Pons (tissue), 1 donor: ENCODE results near the gene GPR158.
"Not testable (repeated sequence)": the region's sequence is repeated elsewhere in the genome, so short reads cannot be mapped to it uniquely, and the experiment has no call there.

ENCODE experiments used
- DNase-seq: peaks from one replicate; pipeline ENCODE4 v3.0.0-alpha.2; 2016; ENCODE audit warnings: low spot score

The GPR158 gene

DNA sequence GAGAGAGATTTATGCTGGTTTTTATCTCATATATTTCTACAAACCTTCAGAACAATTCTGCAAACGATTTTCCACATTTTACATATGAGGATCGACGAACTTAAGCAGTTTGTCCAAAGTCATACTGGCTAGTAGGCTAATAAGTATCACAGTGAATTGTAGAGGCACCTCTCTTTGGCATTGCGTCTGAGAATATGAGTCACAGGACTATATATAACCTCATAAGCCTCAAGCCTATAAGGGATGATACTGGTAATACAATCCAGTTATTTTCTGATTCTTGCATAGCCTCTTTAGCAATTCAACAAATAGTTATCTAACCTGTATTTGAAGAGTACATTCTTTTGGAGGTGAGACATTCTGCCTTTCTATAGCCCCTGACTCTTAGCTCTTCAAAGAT, 129.8 kb downstream of the GPR158 start:
- no peak for DNase-seq

DNA sequence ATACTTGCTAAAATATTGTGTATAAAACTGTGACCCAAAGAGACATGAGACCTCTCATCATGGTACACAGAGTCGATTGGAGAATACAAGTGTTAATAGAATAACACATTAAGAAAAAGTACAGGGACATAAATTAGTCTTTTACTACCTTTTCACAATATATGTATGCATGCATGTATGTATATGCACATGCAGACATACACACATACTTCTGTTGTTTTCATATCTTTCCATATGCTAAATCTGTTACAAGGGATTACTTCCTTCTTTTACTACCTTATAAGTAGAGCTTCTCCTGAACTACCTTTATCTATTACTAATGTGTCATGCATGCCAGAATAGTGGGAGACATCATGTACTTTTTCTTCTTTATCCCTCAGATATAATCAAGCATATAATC, 131.6 kb downstream of the GPR158 start:
- DNase-seq = no peak

DNA sequence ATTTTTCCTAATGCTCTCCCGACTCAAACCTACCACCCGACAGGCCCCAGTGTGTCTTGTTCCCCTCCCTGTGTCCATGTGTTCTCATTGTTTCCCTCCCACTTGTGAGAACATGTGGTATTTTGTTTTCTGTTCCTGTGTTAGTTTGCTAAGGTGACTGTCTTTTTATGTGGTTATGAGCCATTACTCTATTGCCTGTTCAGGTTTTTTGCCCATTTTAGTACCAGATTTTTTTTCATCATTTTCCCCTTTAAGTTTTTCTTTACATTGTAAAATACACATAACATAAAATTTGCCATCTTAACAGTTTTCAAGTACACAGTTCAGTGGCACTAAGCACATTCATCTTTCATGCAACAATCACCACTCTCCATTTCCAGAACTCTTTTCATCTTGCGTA, 133.5 kb downstream of the GPR158 start:
- DNase-seq = no peak

DNA sequence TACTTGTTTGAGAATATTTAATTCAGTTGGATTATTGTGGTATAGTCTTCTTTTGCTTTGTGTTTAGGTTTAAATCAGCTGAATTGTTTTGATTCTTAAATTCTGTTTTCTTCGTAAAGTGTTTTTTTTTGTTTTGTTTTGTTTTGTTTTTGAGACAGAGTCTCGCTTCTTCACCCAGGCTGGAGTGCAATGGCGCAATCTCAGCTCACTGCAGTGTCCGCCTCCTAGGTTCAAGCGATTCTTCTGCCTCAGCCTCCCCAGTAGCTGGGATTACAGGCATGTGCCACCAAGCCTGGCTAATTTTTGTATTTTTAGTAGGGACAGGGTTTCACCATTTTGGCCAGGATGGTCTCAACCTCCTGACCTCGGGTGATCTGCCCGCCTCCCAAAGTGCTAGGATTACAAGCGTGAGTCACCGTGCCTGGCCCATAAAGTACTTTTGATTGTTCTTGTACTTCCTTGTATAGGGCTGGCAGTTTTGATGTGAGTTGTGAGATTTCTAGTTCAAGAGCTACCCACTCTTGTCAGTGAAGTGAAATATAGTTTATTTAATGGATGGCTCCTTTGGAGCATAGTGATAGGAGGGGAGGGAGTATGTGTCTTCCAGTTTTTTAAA, 142.9 kb downstream of the GPR158 start:
- not testable (repeated sequence) for DNase-seq

DNA sequence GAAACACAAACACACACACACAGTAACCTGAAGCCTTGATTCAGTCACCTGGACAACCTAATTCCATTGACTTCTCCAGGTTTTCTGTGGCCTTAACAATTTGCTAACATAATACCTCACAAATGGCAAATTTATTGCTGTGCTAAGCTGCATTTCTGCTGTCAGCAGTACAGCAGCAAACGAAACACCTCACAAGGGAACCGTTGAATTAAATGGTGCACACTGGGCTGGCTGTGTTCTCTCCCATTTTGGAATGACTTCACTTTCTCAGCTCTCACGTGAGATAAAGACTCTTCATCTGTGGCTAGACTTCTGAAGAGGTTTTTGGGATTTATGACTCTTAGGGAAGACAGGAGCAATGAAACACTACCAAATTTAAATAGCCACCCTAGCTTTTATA, 152.5 kb downstream of the GPR158 start:
- no peak for DNase-seq

DNA sequence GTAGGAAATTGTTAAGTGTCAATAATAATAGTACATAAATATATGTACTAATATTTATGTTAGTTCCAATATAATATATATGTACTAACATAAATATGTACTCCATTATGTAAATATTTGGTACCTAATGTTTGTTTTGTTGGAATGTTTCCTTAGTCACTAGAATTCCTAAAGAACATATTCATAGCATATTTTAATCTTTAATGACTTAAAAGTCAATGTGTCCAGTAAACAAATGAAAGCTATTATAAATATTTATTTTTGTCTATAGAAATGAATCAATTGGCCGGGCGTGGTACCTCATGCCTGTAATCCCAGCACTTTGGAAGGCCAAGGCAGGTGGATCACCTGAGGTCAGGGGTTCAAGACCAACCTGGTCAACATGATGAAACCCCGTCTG, 153.6 kb downstream of the GPR158 start:
- no peak for DNase-seq

DNA sequence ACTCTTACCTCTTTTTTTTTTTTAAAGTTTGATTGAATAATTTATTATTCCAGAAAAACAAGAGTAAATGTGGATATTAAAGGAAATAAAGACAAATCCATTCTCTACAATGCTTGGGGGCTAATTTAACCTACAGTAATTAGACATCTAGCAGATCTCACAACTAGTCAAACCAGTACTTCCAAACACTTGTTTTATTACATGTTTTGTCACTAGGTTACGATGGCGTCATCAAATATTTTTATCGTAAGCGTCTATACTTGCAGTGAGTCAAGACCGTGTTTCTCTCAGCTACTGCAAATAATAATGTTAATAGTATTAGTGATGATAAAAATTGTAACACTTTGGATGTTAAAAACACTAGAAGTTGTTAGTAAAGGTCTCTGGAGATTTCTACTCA, 154.8 kb downstream of the GPR158 start:
- not testable (repeated sequence) for DNase-seq

DNA sequence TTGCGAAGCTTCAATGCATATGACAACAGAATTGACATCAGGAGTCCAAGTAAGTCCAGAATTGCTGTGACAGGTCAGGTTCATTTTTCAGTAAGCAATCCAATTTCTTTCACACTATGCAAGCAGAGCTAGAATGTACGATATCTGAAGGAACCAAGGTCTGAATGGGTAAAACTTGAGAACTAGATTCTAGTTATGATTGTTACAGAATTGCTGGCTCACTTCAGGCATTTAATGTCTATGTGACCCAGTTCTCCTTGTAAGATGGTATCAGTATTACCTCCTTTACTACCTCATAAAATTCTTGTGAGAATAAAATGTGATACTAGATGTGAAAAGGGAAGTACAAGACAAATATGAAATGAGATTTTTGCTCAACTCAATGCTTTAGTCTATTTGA, 159.6 kb downstream of the GPR158 start:
- DNase-seq = no peak

DNA sequence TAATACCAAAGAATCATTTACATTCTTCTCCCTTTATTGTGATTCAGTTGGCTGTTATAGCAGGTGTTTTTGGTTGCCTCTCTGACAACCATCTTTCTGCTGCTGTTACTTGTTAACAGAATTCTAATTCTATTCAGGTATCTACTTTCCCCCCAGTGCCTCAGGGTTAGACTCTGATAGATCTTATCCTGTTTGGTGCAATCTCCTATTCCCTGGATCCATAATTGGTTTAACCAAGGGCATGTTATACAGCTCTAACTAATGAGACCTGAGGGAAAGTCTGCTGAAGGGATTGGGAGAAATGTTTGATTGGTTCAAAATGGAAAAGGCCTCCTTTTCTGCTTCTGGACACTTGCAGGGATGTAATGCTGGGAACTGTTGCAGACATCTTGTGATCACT, 161.5 kb downstream of the GPR158 start:
- no peak for DNase-seq

DNA sequence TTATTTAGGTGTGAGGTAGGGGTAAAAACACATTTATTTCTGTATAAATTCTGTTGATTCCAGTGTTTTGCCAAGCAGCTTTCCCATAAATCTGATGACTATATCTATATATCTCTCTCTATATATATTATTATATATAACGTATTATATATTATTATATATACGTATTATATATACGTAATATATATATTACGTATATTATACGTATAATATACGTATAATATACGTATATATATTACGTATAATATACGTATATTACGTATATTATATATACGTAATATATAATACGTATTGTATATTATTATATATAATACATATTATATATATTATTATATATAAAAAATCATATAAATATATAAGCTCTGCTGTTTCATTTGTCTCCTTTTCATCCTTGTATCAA, 163.5 kb downstream of the GPR158 start:
- DNase-seq = no peak

DNA sequence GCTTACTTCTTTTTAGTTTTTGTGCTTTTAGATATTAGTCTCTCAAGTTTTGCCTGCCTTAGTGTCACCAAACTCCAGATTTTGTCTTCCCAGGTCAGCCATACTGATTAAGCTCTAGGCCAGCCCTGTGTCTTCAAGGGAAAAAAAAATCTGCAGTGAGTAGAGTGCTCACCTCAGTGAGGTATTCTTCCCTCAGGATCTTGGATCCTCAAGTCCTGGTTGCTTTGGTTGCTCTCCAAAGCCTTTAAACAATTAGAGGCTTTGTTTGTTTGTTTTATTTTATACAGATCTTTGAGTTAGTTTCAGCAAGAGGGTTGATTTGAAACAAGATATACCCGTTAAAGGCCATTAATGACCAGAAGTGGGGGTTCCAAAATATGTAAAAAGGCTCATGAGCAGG, 165.2 kb downstream of the GPR158 start:
- DNase-seq = no peak

DNA sequence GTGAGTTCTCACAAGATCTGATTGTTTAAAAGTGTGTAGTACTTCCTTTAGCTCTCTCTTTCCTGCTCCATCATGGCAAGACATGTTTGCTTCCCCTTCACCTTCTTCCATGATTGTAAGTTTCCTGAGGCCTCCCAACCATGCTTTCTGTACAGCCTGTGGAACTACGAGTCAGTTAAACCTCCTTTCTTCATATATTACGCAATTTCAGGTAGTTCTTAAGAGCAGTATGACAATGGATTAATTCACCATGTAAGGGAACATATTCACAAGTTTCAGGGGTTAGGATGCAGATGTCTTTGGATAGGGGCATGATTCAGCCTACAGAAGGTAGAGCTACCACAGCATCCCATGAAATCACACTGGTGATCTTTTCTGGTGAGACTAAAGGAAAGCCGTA, 174.7 kb downstream of the GPR158 start:
- no peak for DNase-seq

DNA sequence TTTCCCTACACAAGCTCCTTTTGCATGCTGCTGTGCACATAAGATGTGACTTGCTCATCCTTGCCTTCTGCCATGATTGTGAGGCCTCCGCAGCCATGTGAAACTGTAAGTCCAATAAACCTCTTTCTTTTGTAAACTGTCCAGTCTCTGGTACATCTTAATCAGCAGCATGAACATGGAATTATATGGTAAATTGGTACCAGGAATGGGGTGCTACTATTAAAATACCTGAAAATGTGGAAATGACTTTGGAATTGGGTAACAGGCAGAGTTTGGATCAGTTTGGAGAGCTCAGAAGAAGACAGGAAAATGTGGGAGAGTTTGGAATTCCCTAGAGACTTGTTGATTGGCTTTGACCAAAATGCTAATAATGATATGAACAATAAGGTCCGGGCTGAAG, 181.8 kb downstream of the GPR158 start:
- no peak for DNase-seq

DNA sequence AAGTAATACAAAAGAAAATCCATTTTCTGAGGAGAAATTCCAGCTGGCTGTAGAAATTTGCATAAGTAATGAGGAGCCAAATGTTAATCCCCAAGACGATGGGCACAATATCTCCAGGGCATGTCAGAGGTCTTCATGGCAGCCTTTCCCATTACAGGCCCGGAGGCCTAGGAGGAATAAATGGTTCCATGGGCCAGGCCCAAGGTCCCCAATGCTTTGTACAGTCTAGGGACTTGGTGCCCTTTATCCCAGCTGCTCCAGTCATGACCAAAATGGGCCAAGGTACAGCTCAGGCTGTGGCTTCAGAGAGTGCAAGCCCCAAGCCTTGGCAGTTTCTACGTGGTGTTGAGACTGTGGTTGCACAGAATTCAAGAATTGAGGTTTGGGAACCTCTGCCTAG, 182.5 kb downstream of the GPR158 start:
- no peak for DNase-seq

DNA sequence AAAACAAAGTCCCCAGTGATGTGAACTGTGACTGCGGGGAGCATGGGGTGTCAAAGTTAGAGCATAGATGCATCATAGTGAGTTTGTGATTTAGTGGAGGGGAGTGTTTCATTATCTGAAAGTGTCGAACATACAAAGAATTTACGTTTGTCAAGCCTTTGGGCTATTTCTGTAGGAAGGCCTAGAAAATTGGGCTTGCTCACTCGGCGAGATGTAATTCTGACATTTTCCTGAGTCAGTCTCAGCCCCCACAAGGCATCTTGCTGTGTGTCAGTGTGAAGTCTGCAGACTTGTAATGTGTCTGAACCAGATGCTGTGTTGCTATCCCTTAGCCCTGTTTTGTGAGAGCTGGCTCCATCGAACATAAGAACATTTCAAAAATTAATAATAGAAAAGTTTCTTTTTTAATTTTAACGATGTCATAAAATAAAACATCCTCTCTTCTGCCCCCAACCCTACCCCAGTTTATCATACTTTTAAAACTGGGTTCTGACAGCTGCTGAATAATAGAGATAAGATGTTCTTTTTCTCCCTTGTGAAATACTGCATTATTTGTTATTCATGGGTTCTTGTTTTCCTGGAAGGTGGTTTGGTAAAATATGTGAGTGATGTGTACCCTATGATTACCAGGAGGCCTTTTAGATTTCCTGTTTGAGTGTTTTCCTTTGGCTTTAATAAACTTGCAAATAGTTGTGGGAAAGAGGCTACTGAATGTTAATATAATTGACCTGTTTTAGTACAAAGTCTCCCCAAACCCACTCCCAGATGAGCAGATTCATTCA, 207.4 kb downstream of the GPR158 start:
- DNase-seq = peak; percentile 38

DNA sequence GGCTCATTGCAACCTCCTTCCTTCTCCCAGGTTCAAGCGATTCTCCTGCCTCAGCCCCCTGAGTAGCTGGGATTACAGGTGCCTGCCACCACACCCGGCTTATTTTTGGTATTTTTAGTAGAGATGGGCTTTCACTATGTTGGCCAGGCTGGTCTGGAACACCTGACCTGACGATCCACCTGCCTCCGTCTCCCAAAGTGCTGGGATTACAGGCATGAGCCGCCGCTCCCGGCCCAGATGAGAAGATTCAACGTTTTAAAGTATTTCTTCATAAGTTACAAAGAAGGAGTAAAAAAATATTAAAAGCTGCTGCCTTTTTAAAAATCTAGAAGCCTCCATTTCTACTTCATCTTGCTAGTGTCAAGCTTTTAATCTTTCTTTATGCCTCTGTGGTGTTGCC, 208.1 kb downstream of the GPR158 start:
- not testable (repeated sequence) for DNase-seq

DNA sequence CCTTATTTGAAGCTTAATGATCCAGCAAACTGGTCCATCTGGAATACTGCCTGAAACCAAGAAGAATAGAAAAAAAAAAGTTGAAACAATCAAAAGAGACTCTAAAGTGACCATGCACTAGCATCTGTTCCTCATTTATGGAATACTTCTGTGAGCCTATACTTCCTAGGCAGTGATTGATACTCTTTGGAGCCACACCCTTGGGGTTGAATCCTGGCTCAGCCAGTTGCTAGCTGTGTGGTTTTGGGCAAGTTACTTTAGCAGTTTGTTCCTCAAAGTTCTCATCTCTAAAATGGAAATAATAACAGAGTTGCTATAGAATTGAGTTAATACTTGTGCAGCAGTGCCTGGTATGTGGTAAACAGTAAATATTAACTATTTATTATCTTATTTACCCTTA, 208.9 kb downstream of the GPR158 start:
- DNase-seq = no peak

DNA sequence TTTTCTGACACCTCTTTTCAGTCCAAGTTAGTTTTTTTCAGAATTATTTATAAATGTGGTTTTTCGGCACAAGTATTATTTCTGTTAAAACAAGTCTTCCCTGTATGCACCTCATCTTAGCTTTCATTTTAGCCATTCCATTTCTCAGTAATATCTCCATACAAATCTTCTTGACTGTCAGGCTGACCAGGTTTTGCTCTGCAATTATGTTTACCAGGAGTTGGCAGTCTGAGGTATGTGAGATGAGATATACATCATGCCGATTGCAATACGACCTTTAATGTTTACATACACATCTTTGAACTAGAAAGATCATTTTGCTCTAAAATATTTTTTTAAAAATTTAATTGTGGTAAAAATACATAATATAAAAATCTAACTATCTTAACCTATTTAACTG, 209.8 kb downstream of the GPR158 start:
- no peak for DNase-seq

DNA sequence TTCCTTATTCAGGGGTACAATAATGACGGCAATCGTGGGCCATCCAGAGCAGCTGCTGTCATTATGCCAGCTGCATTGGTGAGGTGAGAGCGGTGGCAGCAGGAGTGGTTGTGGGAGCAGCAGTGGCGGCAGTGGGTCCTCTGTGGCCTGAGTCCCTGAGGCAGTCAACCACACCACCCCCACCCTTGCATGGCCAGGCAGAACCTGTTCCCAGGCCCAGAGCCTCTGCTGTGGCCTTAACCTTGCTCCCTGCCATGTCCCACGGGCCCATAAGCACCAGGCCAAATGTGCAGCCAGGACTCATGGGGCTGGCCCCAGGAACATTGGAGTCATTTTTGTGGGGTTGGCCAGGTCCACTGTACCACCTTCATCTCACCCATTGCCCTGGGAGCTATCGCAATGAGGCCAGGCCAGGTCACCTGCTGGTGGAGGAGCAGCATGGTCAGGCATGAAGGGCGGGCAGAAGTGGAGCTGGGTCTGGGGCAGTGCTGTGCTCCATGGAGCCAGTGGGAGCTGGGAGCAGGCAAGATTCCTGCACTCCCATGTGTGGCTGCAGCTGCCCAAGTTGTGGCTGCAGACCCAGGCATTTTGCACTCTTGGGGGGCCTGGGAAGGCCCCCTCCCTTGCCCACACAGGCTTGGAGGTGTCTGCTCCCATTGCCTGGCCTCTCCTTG, 213.5 kb downstream of the GPR158 start:
- DNase-seq = no peak

DNA sequence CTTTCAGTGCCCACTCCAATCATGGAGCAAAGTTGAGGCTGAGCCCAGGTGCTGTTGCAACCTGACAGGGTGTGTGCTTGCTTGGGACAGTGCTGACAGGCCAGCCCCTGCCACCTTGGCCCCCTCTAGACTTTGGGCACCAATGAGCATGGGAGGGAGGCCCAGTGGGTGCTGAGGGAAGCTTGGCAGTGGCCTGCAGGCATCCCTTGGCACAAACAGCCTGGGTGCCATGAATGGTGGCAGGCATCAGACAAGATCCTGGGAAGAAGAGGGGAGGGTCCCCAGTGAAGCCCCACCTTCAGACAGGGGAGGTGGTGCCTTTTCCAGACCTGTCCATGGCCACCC, 214.0 kb downstream of the GPR158 start:
- no peak for DNase-seq

DNA sequence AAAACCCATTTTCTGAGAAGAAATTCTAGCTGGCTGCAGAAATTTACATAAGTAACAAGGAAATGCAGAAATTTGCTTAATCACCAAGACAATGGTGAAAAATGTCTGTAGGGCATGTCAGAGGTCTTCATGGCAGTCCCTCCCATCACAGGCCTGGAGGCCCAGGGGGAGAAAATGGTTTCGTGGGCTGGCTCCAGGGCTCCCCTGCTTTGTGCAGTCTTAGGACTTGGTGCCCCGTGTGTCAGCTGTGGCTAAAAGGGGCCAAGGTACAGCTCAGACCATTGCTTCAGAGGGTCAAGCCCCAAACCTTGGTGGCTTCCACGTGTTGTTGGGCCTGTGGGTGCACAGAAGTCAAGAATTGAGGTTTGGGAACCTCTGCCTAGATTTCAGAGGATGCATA, 215.9 kb downstream of the GPR158 start:
- no peak for DNase-seq

DNA sequence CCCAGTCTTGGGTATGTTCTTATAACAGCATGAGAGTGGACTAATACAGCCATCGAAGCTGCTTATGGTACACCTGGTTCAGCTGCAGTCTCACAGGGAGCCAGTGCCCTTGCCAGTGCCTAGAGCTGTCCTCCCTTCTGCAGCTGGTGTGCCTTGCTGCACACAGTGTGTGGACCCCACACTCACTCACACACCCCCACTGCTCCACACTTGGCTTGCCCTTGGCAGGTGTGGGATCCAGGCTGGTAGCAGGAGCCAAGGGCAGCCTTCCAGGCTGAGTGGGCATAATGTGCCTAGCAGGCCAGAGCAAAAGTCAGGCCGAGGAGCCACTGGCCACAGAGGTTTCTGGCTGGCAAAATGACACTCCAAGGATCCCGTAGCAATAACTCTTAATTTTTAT, 217.3 kb downstream of the GPR158 start:
- no peak for DNase-seq

DNA sequence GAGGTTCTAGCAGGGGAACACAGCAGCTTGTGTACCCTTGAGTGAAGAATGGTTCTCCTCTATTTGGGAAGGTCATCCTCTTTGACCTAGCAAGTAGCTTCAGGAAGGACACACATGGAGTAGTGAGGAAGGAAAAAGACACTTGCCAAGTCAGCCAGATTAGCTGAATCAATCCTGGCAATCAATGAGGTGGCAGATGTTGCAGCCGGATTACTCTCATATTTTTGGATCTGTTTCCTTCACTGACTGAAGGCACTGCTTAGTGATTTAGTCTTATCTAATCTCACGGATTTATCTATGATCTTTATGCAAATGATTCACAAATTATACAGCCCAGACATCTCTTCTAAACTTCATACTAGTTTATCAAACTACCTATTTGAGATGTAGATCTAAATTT, 218.8 kb downstream of the GPR158 start:
- DNase-seq = peak; percentile 29

DNA sequence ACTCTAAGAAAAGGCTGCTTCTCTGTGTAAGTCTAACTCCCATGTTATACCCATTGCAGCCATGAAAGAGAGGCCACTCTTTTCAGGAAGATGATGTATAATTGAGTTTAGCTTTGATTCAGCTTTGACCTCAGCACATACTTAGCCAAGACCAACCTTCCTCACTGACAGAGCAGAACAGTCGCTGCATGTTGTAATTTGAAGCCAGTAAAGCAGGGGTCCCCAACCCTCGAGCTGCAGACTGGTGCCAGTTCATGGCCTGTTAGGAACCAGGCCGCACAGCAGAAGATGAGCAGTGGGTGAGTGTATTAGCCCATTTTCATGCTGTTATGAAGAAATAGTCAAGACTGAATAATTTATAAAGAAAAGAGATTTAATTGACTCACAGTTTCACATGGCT, 223.9 kb downstream of the GPR158 start:
- DNase-seq = no peak
